Right lobe of liver (tissue), 6 donors: ENCODE results near the gene LRBA. TPM values are rescaled to one million over a fixed set of nuclear protein-coding genes. Genes with fewer than 3 reads are reported as not detected.

ENCODE experiments used
- ATAC-seq, 4 donors: fragments of 200-7000 bp; cut with Tn5 transposase; one replicate each; pipeline ENCODE4 v1.9.1; 2020; ENCODE audit warnings: mild to moderate bottlenecking in 4 of 4, moderate library complexity in 4 of 4
- DNase-seq, 3 donors: peaks; one replicate each; pipeline ENCODE4 v3.0.0-alpha.2; 2020
- H3K27ac ChIP-seq, 3 donors: fragments of 200-600 bp; one replicate each; pipeline ENCODE4 v1.8.0; 2022
- H3K27me3 ChIP-seq, 2 donors: fragments of 200-600 bp; one replicate each; pipeline ENCODE4 v1.8.0; 2022
- H3K36me3 ChIP-seq, 4 donors: fragments of 200-600 bp; sonication (generic) in 1 of 4; one replicate each; pipeline versions ENCODE4 v1.5.1 to v1.8.0; 2017 to 2022; ENCODE audit warnings: control low read depth in 1 of 4
- H3K4me1 ChIP-seq, 4 donors: fragments of 200-600 bp; sonication (generic) in 1 of 4; one replicate each; pipeline versions ENCODE4 v1.5.1 to v1.8.0; 2017 to 2022; ENCODE audit warnings: control low read depth in 1 of 4
- H3K4me3 ChIP-seq, 3 donors: fragments of 200-600 bp; one replicate each; pipeline ENCODE4 v1.8.0; 2022
- H3K9me3 ChIP-seq, 4 donors: fragments of 200-600 bp; sonication (generic) in 1 of 4; one replicate each; pipeline versions ENCODE4 v1.5.1 to v1.8.0; 2017 to 2022; ENCODE audit warnings: control low read depth in 1 of 4
- CTCF ChIP-seq, 4 donors: fragments of 200-600 bp in 3 of 4; fragments of 450-650 bp in 1 of 4; IDR thresholded peaks; one replicate each; pipeline versions ENCODE4 v1.5.1 to v1.8.0; 2016 to 2022; ENCODE audit warnings: antibody characterized with exemption in 4 of 4, mild to moderate bottlenecking in 2 of 4
- POLR2A ChIP-seq: fragments of 450-650 bp; IDR thresholded peaks from one replicate; pipeline ENCODE4 v1.6.1; 2017; ENCODE audit warnings: antibody characterized with exemption, mild to moderate bottlenecking
- WGBS: methylation state at CpG from one replicate; pipeline ENCODE4 v1.1.6; 2018; ENCODE audit warnings: low coverage, low lambda C conversion rate; ENCODE audit not compliant: insufficient coverage; ENCODE audit errors: missing lambda C conversion rate; 5-methylcytosine and 5-hydroxymethylcytosine counted together
- intact Hi-C, 2 donors: fragments of 100-400 bp; cut with DNase I; formaldehyde crosslinking; loops; one replicate each; pipeline versions ENCODE4 v1.11.2 to v1.14.1; 2022
- total RNA-seq, 6 experiments: library from RNA; depleted of rRNA in 2 of 6; stranded (reverse); fragments of >200 nt in 2 of 6; fragmentation: NEBNext Ultra II Directional in 3 of 6; extraction: Animal tissue kit (Norgen Biotek cat#: 25700) in 3 of 6; gene quantifications; one replicate each; pipeline versions ENCODE4 v1.1.0 to v1.2.4, GENCODE V29; 2016 to 2023
- donor health status: DM: no; HTN: yes; CAD: no.
- donor health status: DM: no; HTN: no; CAD: no.
- donor health status: DM: no; HTN: no; CAD: no.
- donor health status: DM: no; HTN: yes; CAD: no.
- donor health status: DM: no; HTN: yes; CAD: no.

The LRBA gene
- total RNA-seq, 6 experiments from 2014 or later: 18.9 to 48.1 (median 24.5) TPM

GRCh38 chr4:150781191-150781590 is 233.9 kb downstream of the LRBA start:
- no peak for DNase-seq
- WGBS: 100% methylated on average over 1 of the region's 6 CpGs
- Histone ChIP-seq H3K9me3 (no peaks in the 10 kb centered on the region), H3K27me3 (no peaks in the 10 kb centered on the region), H3K27ac (no peak overlapping the region), H3K36me3 (no peaks in the 10 kb centered on the region), H3K4me3 (no peak overlapping the region), H3K4me1 (no peaks in the 10 kb centered on the region)
- ATAC-seq: no peak
- TF ChIP-seq CTCF (IDR thresholded peaks at IDR 0.05) (no peak), POLR2A (no peak)
- intact Hi-C loops: no loop called here

DNA sequence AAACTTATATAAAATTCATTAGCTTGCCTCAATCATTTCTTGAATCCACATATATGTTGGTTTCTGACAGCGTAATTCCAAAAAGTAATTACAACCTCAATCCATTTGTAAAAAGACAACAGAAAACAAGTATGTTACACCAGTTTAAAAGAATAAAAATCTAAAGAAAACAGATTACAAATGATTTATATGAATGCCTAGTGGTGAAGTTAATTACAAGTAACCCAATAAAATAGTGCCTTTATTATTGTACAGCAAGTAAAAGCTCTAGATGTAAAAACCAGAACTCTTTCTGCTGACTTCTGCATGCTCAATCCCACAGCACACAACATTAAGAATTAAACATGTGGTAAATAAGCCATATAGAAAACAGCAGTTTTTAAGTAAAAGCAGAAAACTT is 235.4 kb downstream of the LRBA start:
- H3K4me1 ChIP-seq: no peaks in the 10 kb centered on the region
- H3K27ac ChIP-seq: no peak overlapping the region
- intact Hi-C loops: no loop called here
- no peaks in the 10 kb centered on the region for H3K9me3 ChIP-seq
- 100% methylated on average over 1 of the region's 1 CpG for WGBS
- no peaks in the 10 kb centered on the region for H3K36me3 ChIP-seq
- ATAC-seq (no peak), DNase-seq (no peak)
- H3K4me3 ChIP-seq: no peak overlapping the region
- H3K27me3 ChIP-seq: no peaks in the 10 kb centered on the region
- TF ChIP-seq POLR2A (no peak), CTCF (IDR thresholded peaks at IDR 0.05) (no peak)

- intact Hi-C loops: no loop called here
- no peaks in the 10 kb centered on the region for H3K36me3 ChIP-seq
Measured at GRCh38 chr4:150773729-150774449, 241.2 kb downstream of the LRBA start.

GRCh38 chr4:150773032-150773431 is 242.1 kb downstream of the LRBA start:
- Histone ChIP-seq H3K4me1 (peaks cover 0 to 25% (median 3%) of the 10 kb centered on the region in 4 donors), H3K27ac (no peak overlapping the region), H3K4me3 (no peak overlapping the region), H3K36me3 (no peaks in the 10 kb centered on the region), H3K27me3 (no peaks in the 10 kb centered on the region), H3K9me3 (no peaks in the 10 kb centered on the region)
- DNase-seq (no peak), ATAC-seq (no peak)
- 93% methylated on average over 4 of the region's 4 CpGs for WGBS
- intact Hi-C loops: no loop called here
- TF ChIP-seq CTCF (IDR thresholded peaks at IDR 0.05): no peak
- TF ChIP-seq POLR2A: no peak

More at GRCh38 chr4:150773729-150774449, 241.2 kb downstream of the LRBA start:
- ATAC-seq (peak in 1 of 4 donors; percentile 40), DNase-seq (no peak)
- WGBS: 87% methylated on average over 5 of the region's 5 CpGs
- peaks cover 0 to 24% (median 3%) of the 10 kb centered on the region in 4 donors for H3K4me1 ChIP-seq
- no peak for TF ChIP-seq POLR2A
- no peak for TF ChIP-seq CTCF (IDR thresholded peaks at IDR 0.05)
- H3K27ac ChIP-seq: no peak overlapping the region
- H3K27me3 ChIP-seq: no peaks in the 10 kb centered on the region
- H3K4me3 ChIP-seq: no peak overlapping the region
- no peaks in the 10 kb centered on the region for H3K9me3 ChIP-seq
